ENCODE data around the gene LCN6.
"Not testable (repeated sequence)": the region's sequence is repeated elsewhere in the genome, so short reads cannot be mapped to it uniquely, and the experiment has no call there.

LCN6 gene

GRCh38 chr9:136761545-136761981 lies 13.2 kb upstream of the LCN6 start:
- Histone ChIP-seq H3K4me3 (no peak overlapping the region), H3K27ac (no peak overlapping the region)

DNA sequence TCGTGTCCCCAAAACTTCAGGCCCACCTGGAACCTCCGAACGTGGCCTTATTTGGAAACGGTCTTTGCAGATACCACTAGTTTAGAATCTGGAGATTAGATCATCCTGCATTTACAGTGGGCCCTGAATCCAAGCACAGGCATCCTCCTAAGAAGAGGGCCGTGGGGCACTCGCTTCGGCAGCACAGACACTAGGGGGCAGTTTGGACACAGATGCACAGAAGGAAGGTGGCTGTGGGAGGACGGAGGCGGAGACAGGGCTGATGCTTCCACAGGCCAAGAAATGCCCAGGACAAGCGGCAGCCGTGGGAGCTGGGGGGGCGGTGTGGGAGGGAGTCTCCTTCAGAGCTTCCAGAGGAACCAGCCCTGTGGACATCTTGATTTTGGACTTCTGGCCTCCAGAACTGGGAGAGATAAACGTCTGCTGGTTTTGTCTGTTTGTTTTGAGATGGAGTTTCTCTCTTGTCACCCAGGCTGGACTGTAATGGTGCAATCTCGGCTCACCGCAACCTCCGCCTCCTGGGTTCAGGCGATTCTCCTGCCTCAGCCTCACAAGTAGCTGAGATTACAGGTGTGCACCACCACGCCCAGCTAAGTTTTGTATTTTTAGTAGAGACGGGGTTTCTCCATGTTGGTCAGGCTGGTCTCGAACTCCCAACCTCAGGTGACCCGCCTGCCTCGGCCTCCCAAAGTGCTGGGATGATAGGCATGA lies 12.7 kb upstream of the LCN6 start:
- not testable (repeated sequence) for H3K27ac ChIP-seq, H3K4me3 ChIP-seq

DNA sequence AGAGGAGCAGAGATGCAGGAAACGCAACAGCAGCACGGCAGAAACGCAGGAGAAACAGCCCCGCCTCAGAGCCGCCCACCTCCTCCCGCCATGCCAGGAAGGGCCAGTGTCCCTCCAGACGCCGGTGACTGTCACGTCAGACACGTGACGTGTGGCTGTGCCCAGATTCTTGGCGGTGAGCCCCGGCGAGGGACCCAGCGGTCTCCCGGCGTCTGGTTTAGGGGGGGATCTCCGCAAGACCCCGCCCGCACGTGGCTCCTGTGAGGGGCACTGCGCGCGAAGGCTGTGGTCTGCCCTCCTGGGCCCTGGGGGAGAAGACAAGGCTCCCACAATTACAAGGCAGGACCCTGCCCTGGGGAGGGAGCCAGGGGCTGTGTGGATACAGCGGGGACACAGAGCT lies 12.1 kb upstream of the LCN6 start:
- H3K4me3 ChIP-seq, result no peak overlapping the region
- no peak overlapping the region for H3K27ac ChIP-seq

GRCh38 chr9:136759436-136760325 lies 11.4 kb upstream of the LCN6 start:
- H3K27ac ChIP-seq, result no peak overlapping the region
- H3K4me3 ChIP-seq, result no peak overlapping the region

DNA sequence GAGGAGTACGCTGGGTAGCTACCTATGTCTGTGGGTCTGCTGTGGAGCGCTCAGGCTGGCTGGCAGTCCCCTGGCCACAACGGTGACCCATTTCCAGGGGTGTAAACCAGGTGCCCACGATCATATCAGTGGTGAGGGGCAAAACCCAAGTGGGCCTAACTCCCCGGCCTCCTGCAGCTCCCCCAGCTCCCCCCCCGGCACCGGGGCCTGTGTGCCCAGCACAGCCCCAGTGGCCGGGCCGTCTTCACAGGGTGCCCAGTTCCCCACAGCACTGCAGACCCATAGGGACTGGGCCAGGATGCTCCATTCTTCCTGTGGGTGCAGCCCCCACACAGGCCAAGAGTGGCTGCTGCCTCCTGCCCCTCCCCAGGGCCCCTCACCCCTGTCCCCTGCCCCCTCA lies 10.7 kb upstream of the LCN6 start:
- Histone ChIP-seq H3K27ac (no peak overlapping the region), H3K4me3 (no peak overlapping the region)

GRCh38 chr9:136757751-136758140 lies 9.4 kb upstream of the LCN6 start:
- Histone ChIP-seq H3K4me3 (no peak overlapping the region), H3K27ac (peak overlapping the region in 1 of 21 experiments; percentile 42)

- Histone ChIP-seq H3K4me3 (no peak overlapping the region), H3K27ac (peak overlapping the region in 1 of 21 experiments; percentile 42)
These were observed 9.0 kb upstream of the LCN6 start for GRCh38 chr9:136757328-136757727.

- H3K27ac ChIP-seq, result peak overlapping the region in 1 of 21 experiments; percentile 5
These were observed 8.5 kb upstream of the LCN6 start for GRCh38 chr9:136756836-136757235.

GRCh38 chr9:136756134-136756438 lies 7.8 kb upstream of the LCN6 start:
- no peak overlapping the region for H3K27ac ChIP-seq
- no peak overlapping the region for H3K4me3 ChIP-seq

More at GRCh38 chr9:136756836-136757235, 8.5 kb upstream of the LCN6 start:
- no peak overlapping the region for H3K4me3 ChIP-seq

GRCh38 chr9:136755302-136756133 lies 7.2 kb upstream of the LCN6 start:
- not testable (repeated sequence) for H3K27ac ChIP-seq, H3K4me3 ChIP-seq

DNA sequence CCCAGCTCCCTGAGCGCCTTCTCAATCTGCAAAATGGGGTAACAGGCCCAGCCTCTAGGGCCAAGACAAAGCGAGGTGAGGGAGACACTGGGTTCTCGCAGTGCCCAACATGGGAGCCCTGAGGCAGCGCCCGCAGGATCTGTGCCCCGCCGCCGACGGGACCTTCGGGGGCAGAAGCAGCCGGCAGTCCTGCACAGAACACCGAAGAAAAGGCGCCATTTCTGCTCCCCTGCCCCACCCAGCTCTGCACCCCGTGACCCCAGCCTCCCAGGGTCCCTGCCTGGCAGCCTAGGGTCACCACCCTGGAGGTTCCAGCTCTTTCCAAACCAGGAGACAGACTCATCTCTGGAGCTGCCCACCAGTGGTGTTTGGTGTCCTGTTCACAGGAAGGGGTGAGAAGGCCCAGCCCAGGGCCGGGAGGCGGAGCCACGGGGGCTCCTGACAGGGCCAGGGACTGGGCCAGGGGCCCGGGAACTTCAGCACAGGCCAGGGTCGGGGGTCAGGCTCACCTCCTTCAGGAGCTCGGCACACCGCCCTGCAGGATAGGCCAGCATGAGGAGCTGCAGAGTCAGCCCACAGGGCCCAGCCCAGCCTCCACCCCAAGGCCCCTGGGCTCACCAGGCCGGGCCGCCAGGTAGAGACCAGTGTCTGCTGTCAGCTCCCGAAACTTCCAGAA lies 6.4 kb upstream of the LCN6 start:
- Histone ChIP-seq H3K27ac (no peak overlapping the region), H3K4me3 (no peak overlapping the region)

- Histone ChIP-seq H3K27ac (no peak overlapping the region), H3K4me3 (no peak overlapping the region)
These were observed 5.8 kb upstream of the LCN6 start for GRCh38 chr9:136754059-136754572.

GRCh38 chr9:136753371-136754058 lies 5.2 kb upstream of the LCN6 start:
- H3K27ac ChIP-seq, result no peak overlapping the region

GRCh38 chr9:136751814-136752213 lies 3.5 kb upstream of the LCN6 start:
- Histone ChIP-seq H3K27ac (no peak overlapping the region), H3K4me3 (no peak overlapping the region)

More at GRCh38 chr9:136753371-136754058, 5.2 kb upstream of the LCN6 start:
- H3K4me3 ChIP-seq, result no peak overlapping the region

GRCh38 chr9:136751244-136751643 lies 2.9 kb upstream of the LCN6 start:
- Histone ChIP-seq H3K27ac (no peak overlapping the region), H3K4me3 (no peak overlapping the region)

DNA sequence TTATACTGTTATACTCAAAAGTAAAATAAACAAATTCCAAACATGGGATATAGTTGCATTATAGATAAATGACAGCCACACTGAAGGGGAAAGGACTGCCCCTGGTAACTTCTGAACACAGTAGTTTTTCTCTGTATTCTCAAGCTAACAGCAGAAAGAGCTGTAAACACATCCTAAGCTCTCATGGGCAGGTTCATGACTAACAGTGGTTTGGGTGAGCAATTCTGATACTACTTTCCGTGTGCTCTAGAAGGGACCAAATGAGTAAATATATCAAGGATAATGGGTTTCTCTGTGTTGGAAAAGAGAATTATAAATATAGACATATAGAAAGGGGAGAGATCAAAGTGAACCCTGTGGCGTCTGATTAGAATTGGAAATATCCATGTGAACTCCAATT lies 2.2 kb upstream of the LCN6 start:
- Histone ChIP-seq H3K4me3 (no peak overlapping the region), H3K27ac (no peak overlapping the region)

DNA sequence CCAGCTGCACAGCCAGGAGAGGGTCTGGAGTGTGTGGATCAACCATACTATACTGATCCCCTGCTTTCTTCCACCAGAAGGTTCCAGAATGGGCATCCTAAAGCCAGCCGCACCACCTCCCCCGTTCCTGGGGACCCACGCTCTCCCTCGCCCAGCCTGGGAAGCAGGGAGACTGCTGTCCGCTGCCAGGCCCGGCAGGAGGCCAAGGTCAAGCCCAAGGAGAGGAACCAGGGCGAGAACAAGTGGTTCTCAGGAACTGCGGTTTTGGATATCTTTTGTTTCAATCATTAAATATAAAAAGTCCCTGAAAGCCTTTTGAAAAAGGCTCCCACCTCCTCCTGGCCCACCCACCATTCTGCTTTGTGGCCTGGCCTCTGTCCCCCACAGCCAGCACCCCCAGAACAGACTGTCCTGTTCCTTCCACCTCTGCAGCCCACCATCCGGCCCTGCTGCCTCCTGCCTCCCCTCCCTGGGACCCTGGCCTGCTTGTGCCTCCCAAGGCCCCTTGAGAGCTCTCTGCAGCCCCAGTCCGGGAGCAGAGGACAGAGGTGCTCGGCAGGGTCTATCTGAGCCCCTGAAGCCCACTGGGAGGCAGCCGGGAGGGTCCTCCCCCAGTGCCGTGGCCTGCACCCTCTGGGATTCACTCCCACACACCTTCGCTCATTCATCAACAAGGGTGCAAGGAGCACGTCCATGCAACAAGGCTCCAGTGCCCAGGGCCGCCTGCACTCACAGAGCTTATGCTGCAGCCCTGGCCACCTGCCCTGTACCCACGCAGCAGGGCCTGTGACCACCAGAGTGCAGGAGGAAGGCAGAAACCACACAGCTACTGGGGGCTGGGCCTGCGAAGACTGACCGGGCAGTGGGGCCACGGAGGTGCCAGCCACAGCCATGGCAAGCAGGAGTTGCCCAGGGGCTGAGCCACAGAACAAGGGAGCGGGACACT lies 614 bp upstream of the LCN6 start:
- Histone ChIP-seq H3K27ac (peak overlapping the region in 3 of 21 experiments; percentile 7 to 29 (median 23)), H3K4me3 (no peak overlapping the region)
